HepG2 (cell line): ENCODE results near the gene IFIT1B. TPM values are rescaled to one million over a fixed set of nuclear protein-coding genes. Genes with fewer than 3 reads are reported as not detected.

Experiments used
- CC2D1A ChIP-seq: sonication (generic); formaldehyde crosslinking; IDR thresholded peaks from 2 replicates; pipeline ENCODE4 v1.8.1; 2023; ENCODE audit warnings: mild to moderate bottlenecking, missing genetic modification reagents
- EHMT2 ChIP-seq: fragments of 200-600 bp; sonication (generic); IDR thresholded peaks from 2 replicates; pipeline ENCODE4 v1.7.0; 2017; ENCODE audit warnings: antibody characterized with exemption, low read depth, low read length, borderline replicate concordance
- HCFC1 ChIP-seq: fragments of 150-350 bp; IDR thresholded peaks from 2 replicates; pipeline ENCODE4 v1.6.1; 2014; ENCODE audit warnings: low read depth, low read length
- MED13 ChIP-seq: sonication (generic); formaldehyde crosslinking; IDR thresholded peaks from 2 replicates; pipeline ENCODE4 v1.5.0; 2020; ENCODE audit warnings: missing genetic modification reagents
- NFE2L2 ChIP-seq: fragments of 150-350 bp; IDR thresholded peaks from 2 replicates; pipeline ENCODE4 v1.6.1; 2014; ENCODE audit warnings: low read length
- PITX1 ChIP-seq: sonication (generic); formaldehyde crosslinking; IDR thresholded peaks from 2 replicates; pipeline ENCODE4 v1.5.1; 2020; ENCODE audit warnings: mild to moderate bottlenecking, missing genetic modification reagents
- POGZ ChIP-seq: sonication (generic); formaldehyde crosslinking; IDR thresholded peaks from 2 replicates; pipeline ENCODE4 v1.4.0; 2020; ENCODE audit warnings: mild to moderate bottlenecking, missing genetic modification reagents
- PRMT3 ChIP-seq: sonication (generic); formaldehyde crosslinking; IDR thresholded peaks from 2 replicates; pipeline ENCODE4 v1.8.1; 2022; ENCODE audit warnings: low read depth, mild to moderate bottlenecking, moderate library complexity, missing genetic modification reagents, borderline replicate concordance
- RARA ChIP-seq: IDR thresholded peaks from 2 replicates; pipeline ENCODE4 v1.6.1; 2016; ENCODE audit warnings: missing genetic modification reagents, missing compliant biosample characterization
- RFX5 ChIP-seq: IDR thresholded peaks from 2 replicates; pipeline ENCODE4 v1.6.1; 2011; ENCODE audit warnings: low read depth, low read length, improper control_type of control experiment
- SP140L ChIP-seq: sonication (generic); formaldehyde crosslinking; IDR thresholded peaks from 2 replicates; pipeline ENCODE4 v1.4.0; 2020; ENCODE audit warnings: missing genetic modification reagents, borderline replicate concordance
- TCF12 ChIP-seq, 2 experiments: fragments of 450-650 bp in 1 of 2; sonication (generic) in 1 of 2; formaldehyde crosslinking in 1 of 2; IDR thresholded peaks; 2 replicates each; pipeline versions ENCODE4 v1.6.1 to v1.8.0; 2017 to 2022; ENCODE audit warnings: antibody characterized with exemption in 1 of 2, mild to moderate bottlenecking in 1 of 2, missing genetic modification reagents in 1 of 2, moderate library complexity in 1 of 2
- TGIF2 ChIP-seq: IDR thresholded peaks from 2 replicates; pipeline ENCODE4 v1.6.1; 2016; ENCODE audit warnings: control low read depth, missing compliant biosample characterization
- ZBTB1 ChIP-seq: sonication (generic); formaldehyde crosslinking; IDR thresholded peaks from 2 replicates; pipeline ENCODE4 v1.4.0; 2020; ENCODE audit warnings: missing genetic modification reagents, borderline replicate concordance
- ZFP62 ChIP-seq: sonication (generic); formaldehyde crosslinking; IDR thresholded peaks from 2 replicates; pipeline ENCODE4 v1.4.0; 2020; ENCODE audit warnings: missing genetic modification reagents
- ZMYM3 ChIP-seq: sonication (generic); formaldehyde crosslinking; IDR thresholded peaks from 2 replicates; pipeline ENCODE4 v1.5.1; 2020; ENCODE audit warnings: mild to moderate bottlenecking, missing genetic modification reagents
- ZNF160 ChIP-seq: sonication (generic); formaldehyde crosslinking; IDR thresholded peaks from 2 replicates; pipeline ENCODE4 v1.8.0; 2022; ENCODE audit warnings: mild to moderate bottlenecking, inconsistent platforms, missing genetic modification reagents
- ZNF17 ChIP-seq: sonication (generic); formaldehyde crosslinking; IDR thresholded peaks from 2 replicates; pipeline ENCODE4 v1.5.0; 2020; ENCODE audit warnings: mild to moderate bottlenecking, missing genetic modification reagents
- ZNF30 ChIP-seq: sonication (generic); formaldehyde crosslinking; IDR thresholded peaks from 2 replicates; pipeline ENCODE4 v1.5.0; 2020; ENCODE audit warnings: mild to moderate bottlenecking, missing genetic modification reagents
- ZNF333 ChIP-seq: sonication (generic); formaldehyde crosslinking; IDR thresholded peaks from 2 replicates; pipeline ENCODE4 v1.4.0; 2020; ENCODE audit warnings: mild to moderate bottlenecking, missing genetic modification reagents, borderline replicate concordance
- ZNF414 ChIP-seq: sonication (generic); formaldehyde crosslinking; IDR thresholded peaks from 2 replicates; pipeline ENCODE4 v1.5.0; 2020; ENCODE audit warnings: missing genetic modification reagents
- ZNF674 ChIP-seq: sonication (generic); formaldehyde crosslinking; IDR thresholded peaks from 2 replicates; pipeline ENCODE4 v1.5.0; 2020; ENCODE audit warnings: low read depth, mild to moderate bottlenecking, missing genetic modification reagents
- ZNF746 ChIP-seq: sonication (generic); formaldehyde crosslinking; IDR thresholded peaks from 2 replicates; pipeline ENCODE4 v1.8.0; 2022; ENCODE audit warnings: mild to moderate bottlenecking, missing genetic modification reagents
- ZNF782 ChIP-seq: sonication (generic); formaldehyde crosslinking; IDR thresholded peaks from 2 replicates; pipeline ENCODE4 v1.4.0; 2020; ENCODE audit warnings: missing genetic modification reagents, mild to moderate bottlenecking, borderline replicate concordance
- ZNF878 ChIP-seq: sonication (generic); formaldehyde crosslinking; IDR thresholded peaks from 2 replicates; pipeline ENCODE4 v1.8.1; 2023; ENCODE audit warnings: mild to moderate bottlenecking, missing genetic modification reagents, moderate library complexity
- ZNF891 ChIP-seq: sonication (generic); formaldehyde crosslinking; IDR thresholded peaks from 2 replicates; pipeline ENCODE4 v1.5.0; 2020; ENCODE audit warnings: mild to moderate bottlenecking, missing genetic modification reagents
- polyA plus RNA-seq, 8 experiments: library from polyadenylated mRNA; depleted of rRNA in 3 of 8; stranded (reverse) in 7 of 8; unstranded in 1 of 8; fragments of >200 nt; fragmentation: Illumina TruSeq in 4 of 8; extraction: Trizol in 4 of 8; gene quantifications; 2 replicates each; pipeline versions ENCODE4 v1.2.1 to v1.2.3, GENCODE V29; 2011 to 2016; ENCODE audit warnings: low read depth in 4 of 8, missing spikeins in 1 of 8, mixed read lengths in 1 of 8; ENCODE audit not compliant: insufficient read depth in 1 of 8
- total RNA-seq, 5 experiments: library from RNA; depleted of rRNA; stranded (reverse); fragments of >200 nt; fragmentation: Illumina TruSeq; extraction: Trizol; gene quantifications; 2 replicates each; pipeline ENCODE4 v1.2.3, GENCODE V29; 2016; ENCODE audit warnings: low read depth in 1 of 5
- TF ChIP-seq, protein P1 (sequence below): sonication (generic); formaldehyde crosslinking; IDR thresholded peaks from 2 replicates; pipeline ENCODE4 v1.8.1; 2023; ENCODE audit warnings: mild to moderate bottlenecking, missing genetic modification reagents
- TF ChIP-seq, protein P2 (sequence below): sonication (generic); formaldehyde crosslinking; IDR thresholded peaks from 2 replicates; pipeline ENCODE4 v1.4.0; 2020; ENCODE audit warnings: missing genetic modification reagents

Gene IFIT1B
- total and polyA plus RNA-seq, 2 of the 13 experiments (the other 11 are each of a cell fraction or from before 2014, with no cell fraction given) = not detected

DNA sequence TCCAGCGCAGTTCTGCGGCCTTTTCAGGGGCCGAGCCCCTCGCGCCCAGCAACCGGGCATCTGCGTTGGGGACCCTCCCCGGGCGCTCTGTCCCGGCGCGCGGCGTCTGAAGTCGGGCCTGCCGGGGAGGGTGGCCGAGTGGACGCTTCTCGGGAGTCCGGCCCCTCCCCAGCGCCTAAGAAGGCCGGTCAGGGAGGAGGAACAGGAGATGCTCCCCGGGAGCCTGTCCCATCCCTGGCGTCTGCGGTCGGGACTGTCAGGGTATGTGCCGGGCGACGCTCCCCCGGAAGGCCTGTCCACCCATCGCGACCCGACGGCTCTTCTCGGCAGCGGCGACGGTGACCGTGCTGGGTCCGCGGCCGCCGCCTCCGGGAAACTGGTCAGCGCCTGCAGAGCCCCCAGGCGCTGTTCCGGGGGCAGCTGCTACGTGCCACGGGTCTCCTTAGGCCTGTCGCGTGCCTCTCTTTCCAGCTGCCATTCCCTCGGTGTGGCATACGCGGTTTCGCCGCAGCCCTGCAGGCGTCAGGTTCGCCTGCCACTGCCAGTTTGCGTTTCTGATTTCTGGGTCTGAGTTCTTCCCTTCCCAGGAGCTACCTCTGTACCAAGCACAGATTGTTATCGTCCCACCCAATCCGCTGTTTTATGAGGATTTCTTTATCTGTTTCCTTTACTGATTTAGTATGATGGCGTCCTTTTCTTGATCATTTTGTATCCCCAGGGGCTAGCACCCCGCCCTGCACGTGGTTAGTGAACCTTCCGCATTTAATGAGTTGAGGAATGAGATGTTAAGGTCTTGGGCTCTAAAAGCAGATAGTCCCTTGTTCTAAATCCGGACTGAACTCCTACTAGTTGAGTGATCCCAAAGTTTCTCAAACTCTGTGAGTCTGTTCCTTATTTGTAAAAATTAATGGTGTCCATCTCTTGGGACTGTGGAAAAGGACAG, 37.3 kb downstream of the IFIT1B start (continued):
- TF ChIP-seq ZMYM3 (peak; percentile 45; the same call in 1 of the 2 replicates), TCF12 (IDR thresholded peaks at IDR 0.05) (no peak), TCF12 (CRISPR knock-in tag; IDR thresholded peaks at IDR 0.05) (no peak), ZNF878 (no peak), RFX5 (no peak), ZNF674 (CRISPR knock-in tag) (no peak), ZNF160 (CRISPR knock-in tag) (no peak; the same call in 1 of the 2 replicates), ZNF17 (no peak), NFE2L2 (no peak), ZFP62 (CRISPR knock-in tag) (no peak), MED13 (CRISPR knock-in tag) (no peak), ZNF333 (CRISPR knock-in tag) (no peak), PITX1 (CRISPR knock-in tag) (no peak; the same call in 1 of the 2 replicates), POGZ (peak; percentile 41; the same call in 1 of the 2 replicates), ZNF30 (CRISPR knock-in tag) (0 out of 2 replicates have a peak, but pooled peaks have one; percentile 30), SP140L (no peak), ZNF746 (no peak), CC2D1A (no peak), HCFC1 (no peak), EHMT2 (no peak), TGIF2 (CRISPR knock-in tag) (peak; percentile 38; the same call in 1 of the 2 replicates), PRMT3 (CRISPR knock-in tag) (no peak), ZNF782 (CRISPR knock-in tag) (no peak; the same call in 1 of the 2 replicates), RARA (CRISPR knock-in tag) (no peak), ZNF891 (CRISPR knock-in tag) (0 out of 2 replicates have a peak, but pooled peaks have one; percentile 35), ZNF414 (CRISPR knock-in tag) (peak; percentile 34; the same call in 1 of the 2 replicates), ZBTB1 (CRISPR knock-in tag) (no peak)
- TF ChIP-seq, protein P1, sequence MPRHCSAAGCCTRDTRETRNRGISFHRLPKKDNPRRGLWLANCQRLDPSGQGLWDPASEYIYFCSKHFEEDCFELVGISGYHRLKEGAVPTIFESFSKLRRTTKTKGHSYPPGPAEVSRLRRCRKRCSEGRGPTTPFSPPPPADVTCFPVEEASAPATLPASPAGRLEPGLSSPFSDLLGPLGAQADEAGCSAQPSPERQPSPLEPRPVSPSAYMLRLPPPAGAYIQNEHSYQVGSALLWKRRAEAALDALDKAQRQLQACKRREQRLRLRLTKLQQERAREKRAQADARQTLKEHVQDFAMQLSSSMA (CRISPR knock-in tag) = no peak
- TF ChIP-seq, protein P2, sequence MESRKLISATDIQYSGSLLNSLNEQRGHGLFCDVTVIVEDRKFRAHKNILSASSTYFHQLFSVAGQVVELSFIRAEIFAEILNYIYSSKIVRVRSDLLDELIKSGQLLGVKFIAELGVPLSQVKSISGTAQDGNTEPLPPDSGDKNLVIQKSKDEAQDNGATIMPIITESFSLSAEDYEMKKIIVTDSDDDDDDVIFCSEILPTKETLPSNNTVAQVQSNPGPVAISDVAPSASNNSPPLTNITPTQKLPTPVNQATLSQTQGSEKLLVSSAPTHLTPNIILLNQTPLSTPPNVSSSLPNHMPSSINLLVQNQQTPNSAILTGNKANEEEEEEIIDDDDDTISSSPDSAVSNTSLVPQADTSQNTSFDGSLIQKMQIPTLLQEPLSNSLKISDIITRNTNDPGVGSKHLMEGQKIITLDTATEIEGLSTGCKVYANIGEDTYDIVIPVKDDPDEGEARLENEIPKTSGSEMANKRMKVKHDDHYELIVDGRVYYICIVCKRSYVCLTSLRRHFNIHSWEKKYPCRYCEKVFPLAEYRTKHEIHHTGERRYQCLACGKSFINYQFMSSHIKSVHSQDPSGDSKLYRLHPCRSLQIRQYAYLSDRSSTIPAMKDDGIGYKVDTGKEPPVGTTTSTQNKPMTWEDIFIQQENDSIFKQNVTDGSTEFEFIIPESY (CRISPR knock-in tag) = no peak
